ENCODE measurements around the gene EDARADD.

EDARADD gene

GRCh38 chr1:236400061-236400603 lies 6.0 kb downstream of the EDARADD start:
- peak overlapping the region; percentile 37 for H3K27ac ChIP-seq
- TF ChIP-seq ZFX (IDR thresholded peaks at IDR 0.05; ENCODE audit: borderline replicate concordance) (no peak), CTCF (IDR thresholded peaks at IDR 0.05) (no peak)

- TF ChIP-seq ZFX (IDR thresholded peaks at IDR 0.05; ENCODE audit: borderline replicate concordance), result no peak
- TF ChIP-seq CTCF (IDR thresholded peaks at IDR 0.05), result no peak
Observed at GRCh38 chr1:236401698-236402097, 7.6 kb downstream of the EDARADD start.

GRCh38 chr1:236403905-236404696 lies 10.0 kb downstream of the EDARADD start:
- H3K27ac ChIP-seq, result peak overlapping the region; percentile 62
- TF ChIP-seq ZFX (IDR thresholded peaks at IDR 0.05; ENCODE audit: borderline replicate concordance) (no peak), CTCF (IDR thresholded peaks at IDR 0.05) (peak; percentile 14; the same call in 1 of the 2 replicates)

More at GRCh38 chr1:236401698-236402097, 7.6 kb downstream of the EDARADD start:
- no peak overlapping the region for H3K27ac ChIP-seq

GRCh38 chr1:236407059-236407458 lies 13.0 kb downstream of the EDARADD start:
- TF ChIP-seq ZFX (IDR thresholded peaks at IDR 0.05; ENCODE audit: borderline replicate concordance) (no peak), CTCF (IDR thresholded peaks at IDR 0.05) (no peak)
- H3K27ac ChIP-seq, result no peak overlapping the region

GRCh38 chr1:236413688-236414087 lies 19.6 kb downstream of the EDARADD start:
- TF ChIP-seq CTCF (IDR thresholded peaks at IDR 0.05) (no peak), ZFX (IDR thresholded peaks at IDR 0.05; ENCODE audit: borderline replicate concordance) (no peak)
- H3K27ac ChIP-seq, result no peak overlapping the region

GRCh38 chr1:236416165-236416564 lies 22.1 kb downstream of the EDARADD start:
- H3K27ac ChIP-seq, result no peak overlapping the region
- TF ChIP-seq CTCF (IDR thresholded peaks at IDR 0.05), result no peak
- TF ChIP-seq ZFX (IDR thresholded peaks at IDR 0.05; ENCODE audit: borderline replicate concordance), result no peak

- H3K27ac ChIP-seq, result no peak overlapping the region
- TF ChIP-seq ZFX (IDR thresholded peaks at IDR 0.05; ENCODE audit: borderline replicate concordance) (no peak), CTCF (IDR thresholded peaks at IDR 0.05) (no peak)
Observed at GRCh38 chr1:236417336-236417735, 23.2 kb downstream of the EDARADD start.
